ENCODE measurements around the gene KAZN. TPM values are rescaled to one million over a fixed set of nuclear protein-coding genes. Genes with fewer than 3 reads are reported as not detected.

Gene KAZN
- total and polyA plus RNA-seq, 12 donors = 1.1 to 6.5 (median 1.9) TPM

DNA sequence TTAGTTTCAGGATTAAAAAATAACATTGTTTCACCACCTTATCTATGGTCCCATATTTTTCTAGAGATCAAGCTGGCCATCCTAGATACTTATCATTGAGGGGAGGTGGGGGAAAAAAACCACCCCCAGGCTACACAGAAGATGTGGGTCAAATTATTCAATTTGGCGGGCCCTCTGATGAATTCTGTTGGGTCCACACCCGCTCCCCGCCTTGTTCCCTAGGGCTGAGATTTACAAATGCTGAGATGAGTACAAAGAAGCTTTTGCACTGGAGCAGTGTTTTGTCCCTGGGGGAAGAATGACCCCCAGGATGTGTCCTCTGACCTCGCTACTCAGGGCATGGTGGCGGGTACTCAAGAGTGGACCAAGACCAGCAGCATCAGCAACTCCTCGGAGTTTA is 308.2 kb downstream of the KAZN start:
- H3K27ac ChIP-seq = no peak overlapping the region
- intact Hi-C loops (cut with DNase I) = no loop called here
- WGBS, 2 donors = 95 to 97% methylated on average over 6 of the region's 6 CpGs
- peaks cover 0 to 7% (median 0%) of the 10 kb centered on the region in 9 donors for H3K4me1 ChIP-seq
- TF ChIP-seq, protein P1, sequence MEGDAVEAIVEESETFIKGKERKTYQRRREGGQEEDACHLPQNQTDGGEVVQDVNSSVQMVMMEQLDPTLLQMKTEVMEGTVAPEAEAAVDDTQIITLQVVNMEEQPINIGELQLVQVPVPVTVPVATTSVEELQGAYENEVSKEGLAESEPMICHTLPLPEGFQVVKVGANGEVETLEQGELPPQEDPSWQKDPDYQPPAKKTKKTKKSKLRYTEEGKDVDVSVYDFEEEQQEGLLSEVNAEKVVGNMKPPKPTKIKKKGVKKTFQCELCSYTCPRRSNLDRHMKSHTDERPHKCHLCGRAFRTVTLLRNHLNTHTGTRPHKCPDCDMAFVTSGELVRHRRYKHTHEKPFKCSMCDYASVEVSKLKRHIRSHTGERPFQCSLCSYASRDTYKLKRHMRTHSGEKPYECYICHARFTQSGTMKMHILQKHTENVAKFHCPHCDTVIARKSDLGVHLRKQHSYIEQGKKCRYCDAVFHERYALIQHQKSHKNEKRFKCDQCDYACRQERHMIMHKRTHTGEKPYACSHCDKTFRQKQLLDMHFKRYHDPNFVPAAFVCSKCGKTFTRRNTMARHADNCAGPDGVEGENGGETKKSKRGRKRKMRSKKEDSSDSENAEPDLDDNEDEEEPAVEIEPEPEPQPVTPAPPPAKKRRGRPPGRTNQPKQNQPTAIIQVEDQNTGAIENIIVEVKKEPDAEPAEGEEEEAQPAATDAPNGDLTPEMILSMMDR (IDR thresholded peaks at IDR 0.05) = no peak
- no peaks in the 10 kb centered on the region for H3K36me3 ChIP-seq
- no peak overlapping the region for H3K4me3 ChIP-seq
- ATAC-seq = no peak
- H3K27me3 ChIP-seq = peaks cover 0 to under 1% (median 0%) of the 10 kb centered on the region in 7 donors
- H3K9me3 ChIP-seq = no peaks in the 10 kb centered on the region
- no peak for DNase-seq

DNA sequence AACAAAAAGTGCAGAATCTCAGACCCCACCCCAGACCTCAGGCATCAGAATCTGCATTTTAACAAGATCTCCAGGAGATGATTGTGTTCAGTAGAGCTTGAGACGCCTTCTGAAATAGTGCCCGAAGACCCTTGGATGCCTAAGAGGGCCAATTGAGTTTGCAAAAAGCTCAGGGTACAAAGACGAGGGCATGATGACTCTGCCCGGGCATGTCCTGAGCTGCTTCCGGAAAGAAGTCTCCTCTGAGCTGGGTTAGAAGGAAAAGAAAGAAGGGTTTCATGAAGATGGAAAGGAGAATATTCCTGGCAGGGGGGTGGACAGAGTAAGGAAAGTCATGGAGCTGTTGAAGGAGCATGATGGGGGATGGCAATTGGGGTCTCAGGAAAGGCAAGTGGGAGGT is 308.9 kb downstream of the KAZN start:
- DNase-seq = no peak
- WGBS, 2 donors = 94 to 97% methylated on average over 5 of the region's 5 CpGs
- H3K9me3 ChIP-seq = no peaks in the 10 kb centered on the region

DNA sequence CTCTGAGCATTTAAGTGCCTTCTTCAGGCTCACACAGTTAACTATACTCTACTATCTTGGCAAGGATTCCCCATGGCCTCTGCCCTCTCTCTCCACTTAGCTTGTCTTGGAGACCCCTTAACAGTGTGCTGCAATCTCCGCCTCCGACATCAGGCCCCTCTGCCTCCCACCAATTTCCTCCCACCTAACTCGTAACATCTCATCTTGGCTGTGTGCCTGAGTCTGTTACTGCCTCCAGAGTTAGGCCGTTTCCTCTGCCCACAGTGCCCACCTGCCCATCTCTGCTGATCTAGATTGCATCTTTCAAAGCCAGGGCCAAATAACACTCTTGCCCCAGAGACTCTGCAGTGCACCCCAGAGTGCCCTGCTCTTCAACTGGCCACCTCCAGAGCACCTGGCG is 310.8 kb downstream of the KAZN start:
- Histone ChIP-seq H3K9me3 (no peaks in the 10 kb centered on the region), H3K4me1 (peaks cover 0 to 7% (median 0%) of the 10 kb centered on the region in 9 donors), H3K36me3 (no peaks in the 10 kb centered on the region), H3K4me3 (no peak overlapping the region), H3K27ac (no peak overlapping the region), H3K27me3 (no peaks in the 10 kb centered on the region)
- DNase-seq (no peak), ATAC-seq (no peak)
- TF ChIP-seq, protein P1 (IDR thresholded peaks at IDR 0.05) = no peak
- WGBS, 2 donors = 89 to 97% methylated on average over 5 of the region's 5 CpGs
- intact Hi-C loops (cut with DNase I) = no loop called here

More for the DNA sequence above, 308.9 kb downstream of the KAZN start:
- no peak overlapping the region for H3K4me3 ChIP-seq
- H3K4me1 ChIP-seq = peaks cover 0 to 7% (median 0%) of the 10 kb centered on the region in 9 donors
- intact Hi-C loops (cut with DNase I) = no loop called here
- H3K27me3 ChIP-seq = no peaks in the 10 kb centered on the region
- H3K27ac ChIP-seq = no peak overlapping the region
- TF ChIP-seq, protein P1 (IDR thresholded peaks at IDR 0.05) = no peak
- no peak for ATAC-seq
- H3K36me3 ChIP-seq = no peaks in the 10 kb centered on the region

DNA sequence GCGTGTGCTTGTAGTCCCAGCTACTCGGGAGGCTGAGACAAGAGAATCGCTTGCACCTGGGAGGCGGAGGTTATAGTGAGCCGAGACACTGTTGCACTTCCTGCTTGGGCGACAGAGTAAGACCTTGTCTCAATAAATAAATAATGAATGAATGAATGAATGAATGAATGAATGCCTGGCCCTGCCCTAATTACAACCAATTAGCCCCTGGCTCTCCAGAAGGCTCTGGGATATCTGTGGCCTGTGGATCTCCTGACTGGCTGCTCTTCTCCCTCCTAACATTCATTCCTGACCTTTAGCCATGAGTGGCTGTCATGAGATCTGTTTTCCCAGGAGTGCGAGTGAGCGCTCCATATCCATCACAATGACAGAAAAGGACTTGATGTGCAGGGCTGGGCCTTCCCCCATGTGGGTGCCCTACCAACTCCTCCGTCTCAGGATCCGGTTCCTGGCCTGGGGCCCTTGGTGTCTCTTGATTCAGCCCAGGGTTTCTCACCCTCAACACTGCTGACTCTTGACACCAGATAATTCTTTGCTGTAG is 311.5 kb downstream of the KAZN start:
- intact Hi-C loops (cut with DNase I) = loop anchor here in 1 of 10 donors (10.0 kb wide), 1 partner anchor 125 kb away; no protein-coding TSS in a partner anchor
- 84 to 85% methylated on average over 10 of the region's 10 CpGs for WGBS, 2 donors
- peaks cover 0 to 7% (median 0%) of the 10 kb centered on the region in 9 donors for H3K4me1 ChIP-seq
- no peak overlapping the region for H3K27ac ChIP-seq
- TF ChIP-seq, protein P1 (IDR thresholded peaks at IDR 0.05) = no peak
- ATAC-seq = peak in 5 of 8 donors; percentile 42 to 73 (median 61)
- DNase-seq = no peak
- no peaks in the 10 kb centered on the region for H3K27me3 ChIP-seq
- H3K9me3 ChIP-seq = no peaks in the 10 kb centered on the region
- H3K36me3 ChIP-seq = no peaks in the 10 kb centered on the region
- H3K4me3 ChIP-seq = no peak overlapping the region
